Esophagus squamous epithelium (tissue), 4 donors: ENCODE results near the gene OXCT1.

Source experiments
- CTCF ChIP-seq, 6 experiments: fragments of 450-650 bp in 4 of 6; fragments of 200-600 bp in 2 of 6; sonication (generic) in 2 of 6; IDR thresholded peaks; one replicate each; pipeline ENCODE4 v1.5.1; 2016 to 2019; ENCODE audit warnings: antibody characterized with exemption in 6 of 6, mild to moderate bottlenecking in 4 of 6, moderate library complexity in 4 of 6
- POLR2A ChIP-seq, 4 donors: fragments of 450-650 bp; IDR thresholded peaks; one replicate each; pipeline ENCODE4 v1.6.1; 2017; ENCODE audit warnings: antibody characterized with exemption in 4 of 4, mild to moderate bottlenecking in 4 of 4, moderate library complexity in 3 of 4

GRCh38 chr5:41762426-41762825 lies 107.8 kb downstream of the OXCT1 start:
- no peak for TF ChIP-seq CTCF (IDR thresholded peaks at IDR 0.05)
- TF ChIP-seq POLR2A (IDR thresholded peaks at IDR 0.05): no peak
